PFSK-1 (cell line): ENCODE measurements around the gene IQGAP2.

Source experiments
- FOXP2 ChIP-seq: optimal IDR thresholded peaks from 2 replicates; pipeline ENCODE3; 2011; ENCODE audit warnings: borderline replicate concordance, control low read depth, inconsistent platforms; ENCODE audit not compliant: insufficient read depth; ENCODE audit errors: extremely low read length, extremely low read depth
- POLR2AphosphoS5 ChIP-seq: IDR thresholded peaks from 2 replicates; pipeline ENCODE4 v1.6.1; 2012; ENCODE audit warnings: low read depth, mild to moderate bottlenecking, control low read depth, low read length, moderate library complexity
- SIN3A ChIP-seq: IDR thresholded peaks from 2 replicates; pipeline ENCODE4 v1.6.1; 2012; ENCODE audit warnings: mild to moderate bottlenecking, low read length, moderate library complexity, borderline replicate concordance; ENCODE audit not compliant: insufficient read depth
- TF ChIP-seq, protein P1 (sequence below), 2 experiments: IDR thresholded peaks; 2 replicates each; pipeline versions ENCODE4 v1.6.1 to v1.8.0; 2011 to 2012; ENCODE audit warnings: low read depth in 2 of 2, low read length in 2 of 2, control low read depth in 1 of 2, inconsistent platforms in 1 of 2, mild to moderate bottlenecking in 1 of 2, moderate library complexity in 1 of 2; ENCODE audit not compliant: insufficient read depth in 1 of 2

GRCh38 chr5:76582230-76583162, 179.4 kb downstream of the IQGAP2 start:
- TF ChIP-seq FOXP2 (no peak), POLR2AphosphoS5 (no peak), SIN3A (no peak)
- TF ChIP-seq, protein P1, sequence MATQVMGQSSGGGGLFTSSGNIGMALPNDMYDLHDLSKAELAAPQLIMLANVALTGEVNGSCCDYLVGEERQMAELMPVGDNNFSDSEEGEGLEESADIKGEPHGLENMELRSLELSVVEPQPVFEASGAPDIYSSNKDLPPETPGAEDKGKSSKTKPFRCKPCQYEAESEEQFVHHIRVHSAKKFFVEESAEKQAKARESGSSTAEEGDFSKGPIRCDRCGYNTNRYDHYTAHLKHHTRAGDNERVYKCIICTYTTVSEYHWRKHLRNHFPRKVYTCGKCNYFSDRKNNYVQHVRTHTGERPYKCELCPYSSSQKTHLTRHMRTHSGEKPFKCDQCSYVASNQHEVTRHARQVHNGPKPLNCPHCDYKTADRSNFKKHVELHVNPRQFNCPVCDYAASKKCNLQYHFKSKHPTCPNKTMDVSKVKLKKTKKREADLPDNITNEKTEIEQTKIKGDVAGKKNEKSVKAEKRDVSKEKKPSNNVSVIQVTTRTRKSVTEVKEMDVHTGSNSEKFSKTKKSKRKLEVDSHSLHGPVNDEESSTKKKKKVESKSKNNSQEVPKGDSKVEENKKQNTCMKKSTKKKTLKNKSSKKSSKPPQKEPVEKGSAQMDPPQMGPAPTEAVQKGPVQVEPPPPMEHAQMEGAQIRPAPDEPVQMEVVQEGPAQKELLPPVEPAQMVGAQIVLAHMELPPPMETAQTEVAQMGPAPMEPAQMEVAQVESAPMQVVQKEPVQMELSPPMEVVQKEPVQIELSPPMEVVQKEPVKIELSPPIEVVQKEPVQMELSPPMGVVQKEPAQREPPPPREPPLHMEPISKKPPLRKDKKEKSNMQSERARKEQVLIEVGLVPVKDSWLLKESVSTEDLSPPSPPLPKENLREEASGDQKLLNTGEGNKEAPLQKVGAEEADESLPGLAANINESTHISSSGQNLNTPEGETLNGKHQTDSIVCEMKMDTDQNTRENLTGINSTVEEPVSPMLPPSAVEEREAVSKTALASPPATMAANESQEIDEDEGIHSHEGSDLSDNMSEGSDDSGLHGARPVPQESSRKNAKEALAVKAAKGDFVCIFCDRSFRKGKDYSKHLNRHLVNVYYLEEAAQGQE (IDR thresholded peaks at IDR 0.05; ENCODE audit: insufficient read depth in 1 of 2, low read depth in 2 of 2, low read length in 2 of 2), result no peak
